HEK293T (cell line): Measurements from ENCODE around the gene CELSR1.

ENCODE experiments used
- ARNT ChIP-seq: fragments of 450-650 bp; IDR thresholded peaks from 2 replicates; pipeline ENCODE4 v1.6.1; 2017; ENCODE audit warnings: mild to moderate bottlenecking
- BHLHE40 ChIP-seq: fragments of 450-650 bp; IDR thresholded peaks from 2 replicates; pipeline ENCODE4 v1.6.1; 2016; ENCODE audit warnings: mild to moderate bottlenecking, moderate library complexity, borderline replicate concordance
- ELF4 ChIP-seq: fragments of 450-650 bp; IDR thresholded peaks from 2 replicates; pipeline ENCODE4 v1.6.1; 2017; ENCODE audit warnings: antibody characterized with exemption
- FOXA1 ChIP-seq: fragments of 450-650 bp; IDR thresholded peaks from 2 replicates; pipeline ENCODE4 v1.6.1; 2016; ENCODE audit warnings: mild to moderate bottlenecking
- FOXK2 ChIP-seq: fragments of 450-650 bp; IDR thresholded peaks from 2 replicates; pipeline ENCODE4 v1.6.1; 2016; ENCODE audit warnings: mild to moderate bottlenecking
- FOXM1 ChIP-seq: fragments of 450-650 bp; IDR thresholded peaks from 2 replicates; pipeline ENCODE4 v1.6.1; 2017; ENCODE audit warnings: mild to moderate bottlenecking, borderline replicate concordance
- HDGF ChIP-seq: fragments of 450-650 bp; IDR thresholded peaks from 2 replicates; pipeline ENCODE4 v1.6.1; 2017; ENCODE audit warnings: antibody characterized with exemption, borderline replicate concordance
- L3MBTL2 ChIP-seq: fragments of 450-650 bp; conservative IDR thresholded peaks from 2 replicates; pipeline ENCODE4 v1.6.1; 2016; ENCODE audit warnings: mild to moderate bottlenecking
- LEF1 ChIP-seq: fragments of 450-650 bp; IDR thresholded peaks from 2 replicates; pipeline ENCODE4 v1.6.1; 2017; ENCODE audit warnings: mild to moderate bottlenecking, borderline replicate concordance
- SP1 ChIP-seq: fragments of 450-650 bp; IDR thresholded peaks from 2 replicates; pipeline ENCODE4 v1.6.1; 2017
- SUZ12 ChIP-seq: fragments of 450-650 bp; IDR thresholded peaks from 2 replicates; pipeline ENCODE4 v1.6.1; 2016; ENCODE audit warnings: mild to moderate bottlenecking
- TARDBP ChIP-seq: fragments of 450-650 bp; IDR thresholded peaks from 2 replicates; pipeline ENCODE4 v1.6.1; 2016
- ZNF384 ChIP-seq: fragments of 450-650 bp; IDR thresholded peaks from 2 replicates; pipeline ENCODE4 v1.6.1; 2016
- TF ChIP-seq, protein P1 (sequence below): fragments of 450-650 bp; IDR thresholded peaks from 2 replicates; pipeline ENCODE4 v1.6.1; 2016

- TF ChIP-seq FOXM1 (no peak), SP1 (no peak), ARNT (no peak), TARDBP (no peak), BHLHE40 (no peak), ELF4 (no peak), HDGF (no peak), ZNF384 (no peak), SUZ12 (no peak), L3MBTL2 (no peak), FOXA1 (no peak), FOXK2 (no peak), LEF1 (no peak)
- TF ChIP-seq, protein P1, sequence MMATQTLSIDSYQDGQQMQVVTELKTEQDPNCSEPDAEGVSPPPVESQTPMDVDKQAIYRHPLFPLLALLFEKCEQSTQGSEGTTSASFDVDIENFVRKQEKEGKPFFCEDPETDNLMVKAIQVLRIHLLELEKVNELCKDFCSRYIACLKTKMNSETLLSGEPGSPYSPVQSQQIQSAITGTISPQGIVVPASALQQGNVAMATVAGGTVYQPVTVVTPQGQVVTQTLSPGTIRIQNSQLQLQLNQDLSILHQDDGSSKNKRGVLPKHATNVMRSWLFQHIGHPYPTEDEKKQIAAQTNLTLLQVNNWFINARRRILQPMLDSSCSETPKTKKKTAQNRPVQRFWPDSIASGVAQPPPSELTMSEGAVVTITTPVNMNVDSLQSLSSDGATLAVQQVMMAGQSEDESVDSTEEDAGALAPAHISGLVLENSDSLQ = no peak
Measured at GRCh38 chr22:46367707-46368191, 169.7 kb downstream of the CELSR1 start.
